Stomach (tissue), 9 donors: ENCODE results near the gene MTERF2. TPM values are rescaled to one million over a fixed set of nuclear protein-coding genes. Genes with fewer than 3 reads are reported as not detected.

Experiments used
- DNase-seq, 2 donors: peaks; one replicate each; pipeline versions ENCODE4 v3.0.0 to v3.0.0-alpha.2; 2013 to 2019
- H3K27ac ChIP-seq, 5 donors: fragments of 200-600 bp in 4 of 5; sonication (generic) in 4 of 5; one replicate each; pipeline ENCODE4 v1.5.1; 2013 to 2019; ENCODE audit warnings: mild to moderate bottlenecking in 1 of 5, moderate library complexity in 1 of 5
- H3K27me3 ChIP-seq, 3 donors: fragments of 200-600 bp; sonication (generic); one replicate each; pipeline ENCODE4 v1.5.1; 2017 to 2019; ENCODE audit warnings: mixed run types in 1 of 3
- H3K36me3 ChIP-seq, 4 donors: fragments of 200-600 bp; sonication (generic); 1 replicate in 3 of 4; 2 replicates in 1 of 4; pipeline ENCODE4 v1.5.1; 2016 to 2019
- H3K4me1 ChIP-seq, 4 donors: fragments of 200-600 bp; sonication (generic); one replicate each; pipeline ENCODE4 v1.5.1; 2016 to 2019
- H3K4me3 ChIP-seq, 4 donors: fragments of 200-600 bp; sonication (generic) in 3 of 4; one replicate each; pipeline ENCODE4 v1.5.1; 2016 to 2019; ENCODE audit warnings: mild to moderate bottlenecking in 1 of 4
- H3K9me3 ChIP-seq, 4 donors: fragments of 200-600 bp; sonication (generic); one replicate each; pipeline ENCODE4 v1.5.1; 2016 to 2019
- EP300 ChIP-seq: sonication (generic); formaldehyde crosslinking; IDR thresholded peaks from one replicate; pipeline ENCODE4 v1.6.1; 2017; ENCODE audit warnings: antibody characterized with exemption
- POLR2A ChIP-seq, 4 donors: fragments of 450-650 bp; IDR thresholded peaks; one replicate each; pipeline ENCODE4 v1.6.1; 2016; ENCODE audit warnings: antibody characterized with exemption in 4 of 4, control low read depth in 2 of 4, mild to moderate bottlenecking in 1 of 4, moderate library complexity in 1 of 4
- POLR2AphosphoS5 ChIP-seq, 3 donors: sonication (generic); formaldehyde crosslinking; IDR thresholded peaks; one replicate each; pipeline ENCODE4 v1.6.1; 2016; ENCODE audit warnings: antibody characterized with exemption in 3 of 3
- WGBS, 5 donors: extraction: QIAGEN DNeasy Blood & Tissue Kit in 3 of 5; methylation state at CpG; one replicate each; pipeline versions ENCODE4 v1.1.5 to v1.1.7; 2013 to 2018; 5-methylcytosine and 5-hydroxymethylcytosine counted together
- intact Hi-C: fragments of 100-400 bp; cut with DNase I; formaldehyde crosslinking; loops from one replicate; pipeline ENCODE4 v1.15.1; 2023; ENCODE audit warnings: low total_unique reads
- polyA plus RNA-seq, 3 donors: library from polyadenylated mRNA; stranded (reverse); fragments of 200-250 nt; gene quantifications; one replicate each; pipeline ENCODE4 v1.2.3, GENCODE V29; 2013
- total RNA-seq, 5 donors: library from RNA; depleted of rRNA; stranded (reverse); fragments of >200 nt; gene quantifications; one replicate each; pipeline versions ENCODE4 v1.1.0 to v1.2.3, GENCODE V29; 2014 to 2016
- TF ChIP-seq, protein P1 (sequence below), 7 experiments: fragments of 450-650 bp in 4 of 7; fragments of 200-600 bp in 3 of 7; sonication (generic) in 3 of 7; IDR thresholded peaks; one replicate each; pipeline ENCODE4 v1.5.1; 2016 to 2019; ENCODE audit warnings: antibody characterized with exemption in 7 of 7, control low read depth in 2 of 7, mild to moderate bottlenecking in 1 of 7
- donor health status: healthy with polysubstance abuse.
- donor health status: Bipolar disorder and iron deficiency.
- donor health status: healthy.

The MTERF2 gene
- total and polyA plus RNA-seq, 8 donors: 9.0 to 32.5 (median 17.0) TPM

DNA sequence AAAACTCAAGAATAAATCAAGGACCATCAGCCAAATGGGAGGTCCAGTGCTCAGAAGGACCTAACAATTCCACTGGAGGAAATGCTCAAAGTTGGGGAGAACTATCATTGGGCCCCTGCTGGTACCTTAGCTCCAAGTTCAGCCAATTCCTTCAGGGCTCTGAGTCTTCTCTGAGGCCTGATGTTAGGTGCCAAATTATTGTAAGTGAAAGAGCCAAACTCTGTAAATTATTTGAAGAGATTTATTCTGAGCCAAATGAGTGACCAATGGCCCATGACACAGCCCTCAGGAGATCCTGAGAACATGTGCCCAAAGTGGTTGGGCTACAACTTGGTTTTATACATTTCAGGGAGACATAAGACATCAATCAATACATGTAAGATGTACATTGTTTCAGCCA is 39.5 kb downstream of the MTERF2 start:
- no peaks in the 10 kb centered on the region for H3K9me3 ChIP-seq
- no peaks in the 10 kb centered on the region for H3K27me3 ChIP-seq
- no peaks in the 10 kb centered on the region for H3K4me1 ChIP-seq
- no peak overlapping the region for H3K4me3 ChIP-seq
- no peak for DNase-seq
- no peaks in the 10 kb centered on the region for H3K36me3 ChIP-seq
- H3K27ac ChIP-seq: no peak overlapping the region
- TF ChIP-seq POLR2A (IDR thresholded peaks at IDR 0.05) (no peak), POLR2AphosphoS5 (IDR thresholded peaks at IDR 0.05) (no peak), EP300 (no peak)
- TF ChIP-seq, protein P1, sequence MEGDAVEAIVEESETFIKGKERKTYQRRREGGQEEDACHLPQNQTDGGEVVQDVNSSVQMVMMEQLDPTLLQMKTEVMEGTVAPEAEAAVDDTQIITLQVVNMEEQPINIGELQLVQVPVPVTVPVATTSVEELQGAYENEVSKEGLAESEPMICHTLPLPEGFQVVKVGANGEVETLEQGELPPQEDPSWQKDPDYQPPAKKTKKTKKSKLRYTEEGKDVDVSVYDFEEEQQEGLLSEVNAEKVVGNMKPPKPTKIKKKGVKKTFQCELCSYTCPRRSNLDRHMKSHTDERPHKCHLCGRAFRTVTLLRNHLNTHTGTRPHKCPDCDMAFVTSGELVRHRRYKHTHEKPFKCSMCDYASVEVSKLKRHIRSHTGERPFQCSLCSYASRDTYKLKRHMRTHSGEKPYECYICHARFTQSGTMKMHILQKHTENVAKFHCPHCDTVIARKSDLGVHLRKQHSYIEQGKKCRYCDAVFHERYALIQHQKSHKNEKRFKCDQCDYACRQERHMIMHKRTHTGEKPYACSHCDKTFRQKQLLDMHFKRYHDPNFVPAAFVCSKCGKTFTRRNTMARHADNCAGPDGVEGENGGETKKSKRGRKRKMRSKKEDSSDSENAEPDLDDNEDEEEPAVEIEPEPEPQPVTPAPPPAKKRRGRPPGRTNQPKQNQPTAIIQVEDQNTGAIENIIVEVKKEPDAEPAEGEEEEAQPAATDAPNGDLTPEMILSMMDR (IDR thresholded peaks at IDR 0.05): no peak
- intact Hi-C loops: no loop called here

- intact Hi-C loops: no loop called here
- Histone ChIP-seq H3K36me3 (no peaks in the 10 kb centered on the region), H3K4me3 (no peak overlapping the region), H3K4me1 (no peaks in the 10 kb centered on the region), H3K27me3 (no peaks in the 10 kb centered on the region), H3K27ac (no peak overlapping the region), H3K9me3 (no peaks in the 10 kb centered on the region)
- 9 to 27% (median 17%) methylated on average over 1 of the region's 1 CpG for WGBS, 5 donors
- no peak for TF ChIP-seq POLR2A (IDR thresholded peaks at IDR 0.05)
- DNase-seq: no peak
These were observed 41.6 kb downstream of the MTERF2 start for GRCh38 chr12:106945261-106945851.

DNA sequence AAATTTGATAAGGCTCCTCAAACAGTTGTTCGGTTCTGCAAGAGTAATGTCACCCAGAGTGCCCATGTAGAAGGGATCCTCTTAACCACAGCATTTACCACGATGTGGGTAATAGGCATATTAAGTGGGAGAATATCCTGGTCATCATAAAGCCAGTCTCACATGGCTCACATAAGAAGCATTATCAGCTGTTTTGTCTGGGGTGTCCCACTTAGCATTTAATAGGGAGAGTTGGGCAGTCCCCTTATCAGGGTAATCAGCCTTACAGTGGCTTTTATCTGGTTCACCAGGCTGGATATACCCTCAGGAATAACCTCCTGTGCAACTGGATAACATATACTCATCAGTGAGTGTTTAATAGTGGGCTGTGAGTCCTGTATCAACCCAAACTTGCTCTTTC is 44.2 kb downstream of the MTERF2 start:
- Histone ChIP-seq H3K27ac (no peak overlapping the region), H3K4me3 (no peak overlapping the region), H3K27me3 (no peaks in the 10 kb centered on the region), H3K4me1 (no peaks in the 10 kb centered on the region), H3K36me3 (no peaks in the 10 kb centered on the region), H3K9me3 (no peaks in the 10 kb centered on the region)
- no peak for DNase-seq
- WGBS, 5 donors: 82 to 98% (median 88%) methylated on average over 2 of the region's 2 CpGs
- no peak for TF ChIP-seq EP300
- TF ChIP-seq, protein P1 (IDR thresholded peaks at IDR 0.05): no peak
- no peak for TF ChIP-seq POLR2AphosphoS5 (IDR thresholded peaks at IDR 0.05)
- TF ChIP-seq POLR2A (IDR thresholded peaks at IDR 0.05): no peak
- intact Hi-C loops: no loop called here

DNA sequence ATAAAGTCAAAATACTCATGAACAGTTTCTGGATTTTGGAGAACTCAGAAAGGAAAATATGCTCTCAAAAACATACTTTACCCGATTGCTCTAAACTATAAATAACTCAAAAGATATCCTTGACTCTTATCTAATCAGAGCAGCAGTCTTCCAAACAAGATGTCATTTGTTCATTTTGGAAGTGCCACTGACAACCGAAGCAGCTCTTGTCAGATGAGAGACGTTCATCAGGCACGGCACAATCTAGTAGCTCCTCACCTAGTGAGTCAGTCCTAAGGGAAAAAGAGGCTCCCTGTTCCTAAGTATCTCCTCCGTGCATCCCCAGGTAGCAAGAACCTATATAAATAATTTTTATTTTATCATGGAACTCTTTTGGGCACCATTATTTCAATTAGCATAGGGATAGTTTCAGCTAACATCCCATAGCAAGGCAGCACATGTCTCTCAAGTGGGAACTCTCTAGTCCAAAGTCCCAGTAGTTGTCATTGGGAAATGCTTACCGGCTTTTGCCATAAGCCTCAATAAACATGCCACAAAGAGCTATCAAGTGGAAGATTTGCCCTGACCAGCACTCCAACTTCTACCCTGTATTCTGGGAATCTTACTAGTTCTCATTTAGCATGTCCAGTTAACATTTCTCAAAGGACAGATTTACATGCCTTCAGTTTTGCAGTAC is 45.3 kb downstream of the MTERF2 start:
- H3K4me3 ChIP-seq: no peak overlapping the region
- WGBS, 5 donors: 52 to 57% (median 56%) methylated on average over 6 of the region's 6 CpGs
- no peak for DNase-seq

More for the DNA sequence above, 45.3 kb downstream of the MTERF2 start:
- H3K27me3 ChIP-seq: no peaks in the 10 kb centered on the region
- no peak overlapping the region for H3K27ac ChIP-seq
- H3K36me3 ChIP-seq: no peaks in the 10 kb centered on the region
- TF ChIP-seq EP300 (no peak), POLR2A (IDR thresholded peaks at IDR 0.05) (no peak), POLR2AphosphoS5 (IDR thresholded peaks at IDR 0.05) (no peak)
- TF ChIP-seq, protein P1 (IDR thresholded peaks at IDR 0.05): no peak
- no peaks in the 10 kb centered on the region for H3K4me1 ChIP-seq
- intact Hi-C loops: no loop called here
- no peaks in the 10 kb centered on the region for H3K9me3 ChIP-seq
